Measurements from ENCODE around the gene PRKCH.
"Not testable (repeated sequence)": the region's sequence is repeated elsewhere in the genome, so short reads cannot be mapped to it uniquely, and the experiment has no call there.

The PRKCH gene

DNA sequence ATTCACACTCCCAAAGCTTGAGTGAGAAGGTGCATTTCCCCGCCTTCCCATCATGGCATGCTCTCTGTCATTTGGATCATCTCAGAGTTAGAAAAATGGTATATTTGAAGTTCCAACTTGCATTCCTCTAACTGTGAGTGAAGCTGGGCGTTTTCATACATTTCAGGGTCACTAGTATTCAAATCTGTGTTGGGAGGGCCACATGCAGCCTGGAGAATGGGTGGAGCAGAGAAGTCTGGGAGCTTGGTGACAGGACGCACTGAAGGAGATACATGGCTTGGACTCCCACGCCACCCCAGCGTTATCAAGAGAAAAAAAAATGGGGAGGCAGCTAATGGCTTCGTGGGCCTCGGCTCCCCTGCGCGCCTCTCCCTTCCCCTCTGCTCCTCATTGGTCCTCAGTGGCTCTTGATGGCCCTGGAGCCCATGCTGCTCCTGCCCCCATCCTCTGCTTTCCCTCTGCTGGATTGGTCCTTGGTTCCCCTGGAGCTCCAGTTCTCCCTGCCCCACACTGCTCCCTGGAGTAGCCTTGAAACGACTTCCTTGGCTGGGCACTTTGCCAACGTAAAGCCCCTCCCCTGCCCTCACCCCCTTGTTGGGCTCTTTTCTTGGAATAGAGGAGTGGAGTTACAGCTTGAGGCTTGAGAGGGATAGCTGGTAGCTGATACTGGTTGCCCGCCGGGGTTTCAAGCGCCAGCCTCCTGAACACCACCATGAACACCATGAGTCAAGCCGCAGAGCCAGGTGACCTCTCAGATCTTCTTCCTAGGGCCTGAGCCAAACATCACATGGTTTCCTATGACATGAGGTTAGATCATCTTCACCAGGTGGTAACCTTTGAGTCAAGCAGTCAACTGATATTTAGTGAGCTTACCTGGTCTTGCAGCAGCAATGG is 139.6 kb downstream of the PRKCH start:
- no peak for DNase-seq

DNA sequence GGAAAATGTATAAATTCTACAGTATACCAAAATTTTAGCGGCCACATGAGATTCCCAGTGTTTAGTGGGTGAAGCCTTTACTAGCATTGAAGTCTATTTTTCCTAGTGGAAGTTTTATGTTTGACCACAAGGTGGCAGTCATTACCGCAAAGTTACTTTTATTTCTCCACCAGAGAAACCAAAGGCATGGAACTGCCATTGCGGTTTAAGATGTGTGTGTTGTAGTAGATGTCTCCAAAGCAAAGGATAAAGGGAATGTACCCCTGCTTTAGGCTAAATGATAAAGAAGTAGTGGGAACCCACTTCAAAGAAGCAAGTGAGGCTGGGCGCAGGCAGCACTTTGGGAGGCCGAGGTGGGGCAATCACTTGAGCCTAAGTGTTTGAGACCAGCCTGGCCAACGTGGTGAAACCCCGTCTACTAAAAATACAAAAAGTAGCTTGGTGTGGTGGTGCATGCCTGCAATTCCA is 140.5 kb downstream of the PRKCH start:
- DNase-seq, result peak; percentile 53 to 56

DNA sequence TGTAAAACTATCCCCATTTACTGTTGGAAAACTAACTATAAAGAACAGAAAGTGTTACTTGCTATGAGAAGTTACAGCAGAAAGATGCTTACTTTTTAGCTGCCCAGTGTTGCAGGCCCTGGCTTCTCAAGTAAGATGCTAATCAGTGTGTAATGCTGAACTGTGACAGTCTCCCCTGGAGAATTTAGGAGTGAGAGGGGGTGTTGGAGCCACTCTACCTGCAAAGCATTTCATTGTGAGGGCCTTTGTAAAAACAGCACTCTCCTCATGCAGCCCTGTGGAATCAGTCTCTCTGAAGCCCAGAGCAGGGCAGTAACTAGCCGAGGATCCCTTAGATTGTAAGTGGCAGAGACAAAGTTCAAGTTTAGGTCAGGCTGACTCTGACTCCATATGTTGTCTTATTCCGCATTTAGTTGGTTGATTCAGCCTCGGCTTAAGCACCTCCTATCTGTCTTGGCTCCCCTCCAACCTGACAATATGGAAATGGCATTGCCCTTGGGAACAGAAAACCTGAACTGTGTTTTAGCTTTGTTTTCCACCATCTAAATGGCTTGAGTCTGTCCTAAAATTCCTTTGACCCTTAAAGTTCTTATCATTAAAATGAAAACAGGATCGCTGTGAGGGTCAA is 141.3 kb downstream of the PRKCH start:
- no peak for DNase-seq

DNA sequence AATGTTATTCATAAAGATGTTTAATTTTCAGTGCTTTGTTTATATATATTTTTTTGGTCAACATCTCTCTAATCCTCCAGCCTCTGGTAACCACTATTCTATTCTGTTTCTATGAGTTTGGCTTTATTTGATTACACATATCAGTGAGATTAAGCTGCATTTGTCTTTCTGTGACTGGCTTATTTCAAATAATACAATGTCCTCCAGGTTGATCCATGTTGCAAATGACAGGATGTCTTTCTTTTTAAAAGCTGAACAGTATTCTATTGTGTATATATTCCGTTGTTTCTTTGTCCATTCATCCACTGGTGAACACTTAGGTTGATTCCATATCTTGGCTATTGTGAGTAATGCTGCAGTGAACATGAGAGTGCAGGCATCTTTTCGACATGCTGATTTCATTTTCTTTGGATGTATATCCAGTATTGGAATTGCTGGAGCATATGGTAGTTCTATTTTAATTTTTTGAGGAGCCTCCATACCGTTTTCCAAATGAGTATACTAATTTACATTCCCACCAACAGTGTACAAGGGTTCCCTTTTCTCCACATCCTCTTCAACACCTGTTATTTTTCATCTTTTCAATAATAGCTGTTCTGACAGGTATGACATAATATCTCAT is 142.4 kb downstream of the PRKCH start:
- DNase-seq, result no peak

DNA sequence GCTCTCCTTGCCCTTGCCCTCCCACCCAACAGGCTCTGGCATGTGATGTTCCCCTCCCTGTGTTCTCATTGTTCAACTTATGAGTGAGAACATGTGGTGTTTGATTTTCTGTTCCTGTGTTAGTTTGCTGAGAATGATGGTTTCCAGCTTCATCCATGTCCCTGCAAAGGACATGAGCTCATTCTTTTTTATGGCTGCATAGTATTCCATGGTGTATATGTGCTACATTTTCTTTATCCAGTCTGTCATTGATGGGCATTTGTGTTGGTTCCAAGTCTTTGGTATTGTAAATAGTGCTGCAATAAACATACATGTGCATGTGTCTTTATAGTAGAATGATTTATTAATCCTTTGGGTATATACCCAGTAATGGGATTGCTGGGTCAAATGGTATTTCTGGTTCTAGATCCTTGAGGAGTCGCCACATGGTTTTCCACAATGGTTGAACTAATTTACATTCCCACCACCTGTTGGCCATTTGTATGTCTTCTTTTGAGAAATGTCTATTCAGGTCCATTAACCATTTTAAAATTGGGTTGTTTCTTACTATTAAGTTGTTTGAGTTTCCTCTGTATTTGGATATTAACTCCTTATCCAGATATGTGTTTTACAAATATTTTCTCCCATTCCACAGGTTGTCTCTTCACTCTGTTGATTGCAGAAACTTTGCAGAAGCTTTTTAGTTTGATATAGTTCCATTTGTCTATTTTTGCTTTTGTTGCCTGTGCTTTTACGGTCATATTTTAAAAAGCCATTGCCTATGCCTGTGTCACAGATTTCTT is 143.4 kb downstream of the PRKCH start:
- not testable (repeated sequence) for DNase-seq

DNA sequence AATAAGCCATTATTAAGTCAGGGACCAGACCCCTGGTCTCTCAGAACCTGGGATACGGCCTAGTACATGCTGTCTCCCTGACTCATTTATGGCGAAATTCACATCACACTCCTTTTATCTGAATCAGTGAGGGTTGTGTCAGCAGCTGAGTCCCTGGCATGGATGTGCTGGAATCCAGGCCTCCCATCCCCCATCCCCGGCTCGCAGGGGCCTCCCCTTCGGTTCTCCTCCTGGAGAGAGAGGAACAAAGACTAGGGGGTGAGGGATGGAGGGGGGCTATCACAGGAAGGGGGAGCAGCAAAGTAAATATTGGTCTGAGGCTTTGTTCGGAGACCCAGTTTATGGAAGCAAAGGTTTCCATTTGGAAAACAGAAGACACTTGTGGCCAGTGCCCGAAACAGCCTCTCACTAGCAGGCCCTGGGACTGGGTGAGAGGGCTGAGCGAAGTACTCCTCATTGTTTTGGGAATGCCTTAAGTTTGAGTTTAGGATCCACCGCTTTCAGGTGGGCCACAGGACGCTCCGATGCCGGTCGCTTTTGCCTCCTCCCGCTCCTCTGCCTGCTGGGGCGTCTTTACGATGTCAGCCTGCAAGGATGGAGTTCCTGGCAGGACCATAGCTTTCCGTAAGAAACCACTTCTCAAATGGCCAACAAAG is 145.0 kb downstream of the PRKCH start:
- DNase-seq, result no peak

DNA sequence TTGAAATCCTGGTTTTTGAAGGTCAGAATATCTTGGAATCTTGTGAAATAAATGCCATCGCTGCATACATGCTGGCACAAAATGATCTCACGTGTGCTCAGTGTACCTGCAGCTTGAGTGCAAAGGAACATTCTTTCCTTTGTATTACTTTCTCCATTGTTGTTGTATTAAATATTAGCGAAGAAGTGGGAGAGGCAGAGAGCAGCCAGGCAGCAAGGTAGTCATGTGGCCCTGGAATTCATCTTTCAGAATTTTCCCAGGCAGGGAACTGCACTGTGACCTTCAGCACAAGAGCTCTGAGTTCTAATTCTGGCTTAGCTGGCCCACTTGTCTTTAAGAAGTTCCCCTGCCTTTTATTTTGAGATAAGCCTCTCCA is 145.5 kb downstream of the PRKCH start:
- no peak for DNase-seq

DNA sequence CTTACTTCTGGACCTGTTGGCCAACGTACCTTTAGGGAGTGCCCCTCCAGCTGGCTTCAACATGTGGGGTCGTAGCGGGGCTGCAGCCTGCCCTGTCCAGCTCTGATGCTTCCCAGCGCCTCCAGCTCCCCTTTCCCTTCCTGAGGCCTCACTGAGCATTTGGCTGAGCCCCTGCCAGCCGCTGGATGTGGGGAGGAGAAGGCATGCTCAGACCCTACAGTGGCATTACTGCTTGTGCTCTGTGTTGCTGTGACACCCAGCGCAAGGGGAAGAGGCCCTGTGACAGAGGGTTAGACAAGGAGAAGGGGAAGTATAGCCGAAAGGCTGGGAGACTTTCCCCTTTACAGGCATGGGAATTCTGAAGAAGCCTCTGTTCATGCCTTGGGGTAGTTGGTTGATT is 145.9 kb downstream of the PRKCH start:
- DNase-seq, result no peak

DNA sequence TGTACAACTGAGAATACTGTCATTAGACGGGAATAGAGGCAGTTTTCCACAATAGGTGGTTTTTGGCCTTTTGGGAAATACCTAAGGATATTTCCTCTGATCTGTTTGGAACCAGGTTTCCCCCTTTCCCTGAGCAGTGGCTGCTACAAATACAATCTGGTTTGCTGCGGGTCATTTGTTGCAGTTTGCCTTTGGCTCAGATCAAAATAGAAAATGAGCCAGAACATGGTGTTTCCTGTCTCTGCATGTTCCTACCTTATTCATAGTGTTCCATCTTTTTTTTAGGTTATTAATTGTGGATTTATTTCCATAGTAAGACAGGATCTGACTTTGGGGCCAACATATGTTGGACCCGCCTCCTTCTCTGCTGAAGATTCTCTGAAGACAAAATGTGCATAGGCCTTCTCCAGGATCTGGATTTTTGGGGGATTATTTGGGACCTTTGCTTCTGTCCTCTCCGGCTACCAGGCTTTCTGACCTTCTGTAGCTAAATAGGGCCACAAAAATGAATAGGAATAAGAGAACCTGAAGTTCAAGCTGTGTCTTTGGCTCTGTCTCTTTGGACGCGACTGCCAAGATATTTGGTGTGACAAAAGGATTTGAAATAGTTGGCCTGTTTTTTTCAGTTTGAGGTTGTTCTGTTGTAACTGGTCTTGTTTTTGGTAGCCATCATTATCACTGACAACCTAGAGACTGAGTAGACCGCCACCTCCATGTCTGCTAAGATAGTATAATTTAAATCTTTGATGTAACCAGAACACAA is 146.9 kb downstream of the PRKCH start:
- no peak for DNase-seq

DNA sequence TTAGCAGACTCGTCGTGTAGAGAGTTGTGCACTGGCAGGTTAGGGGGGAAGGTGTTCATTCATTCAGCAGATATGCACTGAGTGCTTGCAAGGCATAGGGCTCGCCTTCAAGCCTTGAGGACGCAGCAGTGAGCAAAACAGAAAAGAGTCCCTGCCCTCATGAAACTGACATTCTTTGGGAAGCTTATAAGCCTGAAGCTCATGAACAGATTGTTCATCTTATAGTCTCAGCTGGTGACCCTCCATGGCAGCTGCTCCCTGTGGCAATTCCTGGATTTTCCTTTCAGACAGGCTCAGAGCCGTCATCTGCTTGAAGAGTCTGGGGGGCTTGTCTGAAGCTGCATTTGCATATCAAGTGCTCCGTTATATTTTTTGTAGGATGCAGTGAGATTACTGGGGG is 148.4 kb downstream of the PRKCH start:
- no peak for DNase-seq

DNA sequence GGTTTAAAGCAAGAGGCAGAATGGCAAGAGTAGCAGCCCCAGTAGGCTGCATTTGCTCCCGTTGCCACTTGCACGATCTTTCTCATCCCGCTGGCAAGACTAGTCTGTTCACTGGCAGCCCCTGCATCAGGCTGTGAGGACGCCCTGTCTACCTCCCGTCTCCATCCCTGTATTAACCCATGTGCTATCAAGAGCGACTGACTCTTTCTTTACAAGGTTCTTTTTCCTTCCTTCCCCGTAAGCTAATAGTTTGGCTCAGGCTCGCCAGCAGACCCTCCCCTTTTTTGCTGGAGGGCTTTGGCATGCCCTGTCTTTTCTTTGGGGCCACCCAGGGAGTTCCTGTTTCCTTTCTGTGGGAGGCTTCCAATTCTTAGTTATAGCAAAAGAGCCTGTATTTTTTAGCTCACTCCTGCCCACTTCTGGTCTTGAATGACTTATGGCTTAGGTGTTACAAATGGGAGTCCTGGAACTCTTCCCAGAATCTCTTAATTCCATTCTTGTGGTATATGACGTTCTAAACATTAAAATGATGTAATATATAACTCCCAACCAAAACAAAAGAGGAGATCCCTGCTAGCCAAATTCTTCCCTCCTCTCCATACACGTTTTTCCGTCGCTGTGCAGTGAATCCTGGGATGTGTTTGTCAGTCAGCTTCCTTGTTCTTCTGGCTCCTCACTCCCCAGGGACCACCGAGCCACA is 149.0 kb downstream of the PRKCH start:
- DNase-seq, result peak; percentile 49 to 69

DNA sequence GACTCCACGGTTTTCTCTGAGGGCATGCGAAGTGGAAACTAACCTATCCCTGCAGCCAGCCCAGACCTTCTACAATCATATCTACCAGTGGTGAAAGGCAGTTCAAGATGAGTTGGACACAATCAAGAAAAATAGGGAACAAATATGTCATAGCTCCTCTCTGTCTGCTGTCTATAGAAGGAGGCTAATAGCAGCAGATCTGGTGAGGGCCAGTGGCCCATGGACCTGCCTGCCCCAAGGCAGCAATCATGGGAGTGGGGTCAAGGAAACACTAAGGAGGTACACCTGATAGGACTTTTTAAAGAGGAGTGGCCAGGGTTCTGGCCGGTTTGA is 149.5 kb downstream of the PRKCH start:
- no peak for DNase-seq

DNA sequence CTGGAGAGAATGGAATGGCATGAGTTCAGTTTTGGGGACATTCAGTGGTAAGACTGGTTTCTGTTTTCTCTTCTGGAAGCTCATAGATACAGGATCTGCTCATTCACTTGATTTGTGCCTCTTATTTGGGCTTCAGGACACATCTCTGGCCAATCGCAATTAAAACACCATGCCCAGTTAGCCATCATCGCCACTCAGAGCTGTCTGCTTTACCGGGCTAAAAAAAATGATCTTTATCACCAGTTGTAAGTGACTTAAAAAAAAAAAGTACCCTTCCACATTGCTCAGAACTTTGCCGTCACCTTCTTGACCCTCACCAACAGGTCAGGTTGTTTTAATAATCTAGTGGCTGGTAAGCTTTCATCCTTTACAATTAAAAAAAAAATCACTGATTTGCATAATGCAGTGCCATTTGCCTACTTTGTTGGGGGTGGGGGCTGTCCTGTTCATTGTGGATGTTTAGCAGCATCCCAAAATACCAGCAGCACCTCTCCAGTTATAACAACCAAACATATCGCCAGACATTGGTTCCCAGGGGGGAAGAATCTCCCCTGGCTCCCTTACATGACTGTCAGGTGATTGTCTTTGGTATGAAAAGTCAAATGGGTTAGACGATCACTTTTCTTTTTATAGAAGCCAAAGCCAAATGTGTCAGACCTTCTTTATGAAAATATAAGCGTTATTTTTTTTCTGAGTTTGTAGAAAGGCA is 150.1 kb downstream of the PRKCH start:
- no peak for DNase-seq

DNA sequence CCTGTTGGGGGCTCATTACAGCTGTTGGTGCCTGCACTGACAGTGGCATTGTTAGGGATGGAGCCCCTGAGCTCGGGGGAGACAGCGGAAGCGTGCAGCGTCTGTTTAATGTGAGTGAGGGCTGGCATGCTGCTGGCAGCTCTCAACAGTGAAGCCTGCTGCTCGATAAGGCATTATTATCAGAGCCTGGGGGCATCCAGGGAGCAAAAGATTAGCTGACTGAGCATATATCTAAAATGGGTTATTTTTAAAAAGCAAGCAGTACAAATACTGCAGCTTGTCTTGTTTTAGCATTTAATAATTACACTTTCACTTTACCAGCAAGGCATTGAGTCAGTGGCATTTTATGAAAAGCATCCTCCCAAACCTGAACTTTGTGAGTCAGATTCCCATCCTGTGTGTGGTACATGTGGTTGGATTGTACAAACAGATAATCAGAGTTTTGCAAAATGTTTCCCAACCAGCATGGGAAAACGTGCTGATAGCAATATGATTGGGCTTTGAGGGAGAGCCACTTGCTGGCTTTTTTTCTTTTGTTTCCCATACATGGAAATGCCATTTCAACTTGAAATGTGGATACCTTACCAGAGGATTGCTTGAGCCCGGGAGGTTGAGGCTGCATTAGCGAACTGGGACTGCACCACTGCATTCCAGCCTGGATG is 150.8 kb downstream of the PRKCH start:
- no peak for DNase-seq

DNA sequence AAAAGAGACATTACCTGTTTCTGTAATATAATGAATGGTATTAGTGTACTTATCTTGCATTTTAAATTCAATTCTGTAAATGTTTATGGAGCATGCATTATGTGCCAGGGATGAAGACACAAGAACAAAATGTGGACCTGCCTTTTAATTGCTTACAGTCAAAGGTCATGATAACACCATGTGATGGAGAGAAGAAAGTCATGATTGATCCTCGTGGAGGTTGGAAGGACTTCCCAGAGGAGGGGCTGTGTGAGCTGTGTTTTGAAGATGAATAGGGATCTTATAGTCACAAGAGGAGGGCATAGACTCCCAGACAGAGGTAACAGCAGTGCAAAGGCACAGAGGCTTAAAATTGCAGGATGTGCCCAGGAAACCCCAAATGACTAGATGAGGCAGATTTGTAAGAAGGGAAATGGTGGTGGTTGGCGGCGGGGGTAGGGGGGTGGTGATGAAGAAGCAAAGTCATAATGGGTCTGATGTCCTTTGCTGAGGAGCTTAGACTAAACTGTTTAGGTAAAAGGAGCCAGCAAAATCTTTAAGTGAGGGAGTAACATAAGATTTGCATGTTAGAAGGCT is 151.5 kb downstream of the PRKCH start:
- no peak for DNase-seq

DNA sequence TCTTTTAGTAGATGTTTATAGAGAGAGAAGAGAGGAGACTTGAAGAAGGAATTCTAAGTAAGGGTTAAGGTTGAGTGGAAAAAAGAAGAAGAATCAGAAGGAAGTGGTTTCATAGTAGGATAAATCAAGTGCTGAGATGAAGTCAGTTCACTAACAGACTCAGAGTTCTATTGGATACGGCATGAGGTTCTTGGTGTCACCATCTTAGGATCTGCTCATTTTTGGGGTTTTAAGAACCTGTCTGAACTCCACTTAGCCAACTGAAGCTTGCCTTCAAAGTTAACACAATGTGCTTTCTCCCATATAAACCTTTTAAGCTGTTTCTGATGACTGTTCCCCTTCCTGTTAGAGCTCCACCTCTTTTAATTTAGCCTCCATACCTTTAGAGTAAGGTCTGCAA is 152.6 kb downstream of the PRKCH start:
- DNase-seq, result no peak

DNA sequence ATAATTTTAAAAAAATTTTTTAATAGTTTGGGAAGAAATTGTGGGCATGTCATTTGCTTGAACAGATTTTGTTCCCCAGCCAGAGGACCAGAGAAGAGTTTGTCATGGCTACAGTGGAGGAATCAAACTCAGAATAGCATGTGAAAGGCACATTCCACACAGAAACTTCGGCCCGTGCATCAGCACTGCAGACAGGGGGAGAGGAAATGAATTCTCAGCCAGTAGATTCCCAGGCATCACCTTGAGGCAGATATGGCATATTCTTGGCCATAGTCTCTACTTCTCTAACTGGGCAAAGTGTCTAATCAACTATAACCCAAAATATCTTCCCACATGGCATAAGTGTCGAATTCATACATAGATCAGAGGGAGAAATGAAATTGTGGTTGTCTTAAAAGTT is 153.3 kb downstream of the PRKCH start:
- no peak for DNase-seq

DNA sequence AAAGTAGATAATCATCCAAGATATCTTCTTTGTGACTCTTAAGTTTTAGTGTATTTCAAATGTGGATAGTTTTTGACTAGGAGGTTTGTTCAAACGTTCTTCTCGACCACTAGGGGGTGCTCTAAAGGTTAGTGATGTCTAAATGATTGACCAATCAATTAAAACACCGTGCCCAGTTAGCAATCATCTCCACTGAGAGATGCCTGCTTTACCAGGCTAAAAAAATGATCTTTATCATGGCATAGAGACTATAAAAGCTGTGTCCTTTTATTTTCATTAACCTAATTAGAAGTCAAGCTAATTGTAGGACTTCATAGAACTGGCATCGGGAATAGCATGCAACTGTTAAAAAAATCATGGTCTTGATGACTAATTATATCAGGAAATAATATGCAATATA is 153.9 kb downstream of the PRKCH start:
- DNase-seq, result peak; percentile 68 to 73

DNA sequence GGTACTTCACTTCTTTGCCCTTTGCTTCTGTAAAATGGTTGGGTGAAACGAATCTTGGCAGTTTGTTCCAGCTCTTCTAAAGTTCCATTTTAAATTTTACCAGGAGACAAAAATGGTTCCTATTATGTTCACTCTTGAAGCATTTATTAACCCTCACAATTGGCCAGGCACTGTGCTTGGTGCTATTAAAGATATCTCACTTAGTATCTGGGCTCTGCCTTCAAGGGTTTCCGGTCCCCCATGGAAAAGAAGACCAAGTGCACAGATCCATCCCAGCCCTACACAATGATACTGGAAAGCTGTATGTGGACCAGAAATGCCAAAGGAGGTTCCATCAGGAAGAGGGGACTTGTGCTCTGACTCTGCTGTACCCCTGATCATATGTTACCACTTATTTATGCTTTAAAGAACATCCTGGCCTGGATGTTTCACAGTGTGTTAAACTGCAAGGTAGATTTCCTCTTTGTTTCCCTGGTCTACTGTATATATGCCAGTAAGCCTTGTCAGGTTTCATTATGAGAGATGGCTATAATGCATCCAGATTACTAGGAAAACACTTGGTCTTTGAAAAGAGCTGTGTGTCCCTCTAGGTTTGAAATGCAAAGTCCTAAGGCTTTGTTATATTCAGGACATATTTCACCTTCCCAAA is 154.8 kb downstream of the PRKCH start:
- DNase-seq, result no peak
